A673 (cell line): ENCODE measurements around the gene SND1. TPM values are rescaled to one million over a fixed set of nuclear protein-coding genes. Genes with fewer than 3 reads are reported as not detected.

Source experiments
- BruUV-seq: library from RNA; stranded (reverse); fragments of 400-500 nt; replicated peaks from 2 replicates; lab custom pipeline; 2021; lab: Mats Ljungman, UMichigan
- CTCF ChIA-PET: fragments of 300-600 bp; sonication (Branson Sonifier 250); formaldehyde crosslinking; loops from one replicate; lab custom pipeline; 2022; ENCODE audit warnings: antibody characterized with exemption; lab: Charles Lee
- POLR2A ChIA-PET: fragments of 300-600 bp; sonication (Branson Sonifier 250); formaldehyde crosslinking; loops from one replicate; lab custom pipeline; 2022; ENCODE audit warnings: antibody characterized with exemption; ENCODE audit not compliant: low non-redundant PET; lab: Charles Lee
- DNase-seq: peaks from one replicate; pipeline ENCODE4 v3.0.0-alpha.2; 2015; ENCODE audit warnings: low spot score
- H3K27ac ChIP-seq: fragments of 200-600 bp; sonication (generic); 2 replicates; pipeline ENCODE4 v1.5.1; 2016; ENCODE audit warnings: mixed run types, low read depth, mild to moderate bottlenecking, mixed read lengths, antibody characterized with exemption, low read length; ENCODE audit not compliant: poor library complexity, severe bottlenecking
- H3K27me3 ChIP-seq: fragments of 200-600 bp; sonication (generic); replicated peaks from 2 replicates; pipeline ENCODE4 v1.6.1; 2017; ENCODE audit warnings: mixed run types, low read depth, mild to moderate bottlenecking, mixed read lengths, antibody characterized with exemption, low read length; ENCODE audit not compliant: insufficient read depth, poor library complexity
- H3K36me3 ChIP-seq: fragments of 200-600 bp; sonication (generic); 2 replicates; pipeline ENCODE4 v1.6.1; 2016; ENCODE audit warnings: mixed run types, mild to moderate bottlenecking, mixed read lengths, antibody characterized with exemption, low read length; ENCODE audit not compliant: insufficient read depth, poor library complexity, severe bottlenecking
- H3K4me1 ChIP-seq: fragments of 200-600 bp; sonication (generic); 2 replicates; pipeline ENCODE4 v1.6.1; 2017; ENCODE audit warnings: mixed run types, mild to moderate bottlenecking, mixed read lengths, antibody characterized with exemption, low read length; ENCODE audit not compliant: insufficient read depth, poor library complexity, severe bottlenecking
- H3K4me3 ChIP-seq: fragments of 200-600 bp; sonication (generic); 2 replicates; pipeline ENCODE4 v1.5.1; 2016; ENCODE audit warnings: low read depth, mixed run types, mild to moderate bottlenecking, mixed read lengths, low read length; ENCODE audit not compliant: poor library complexity, severe bottlenecking
- H3K9me3 ChIP-seq: fragments of 200-600 bp; sonication (generic); 2 replicates; pipeline ENCODE4 v1.6.1; 2016; ENCODE audit warnings: mixed run types, low read depth, mild to moderate bottlenecking, mixed read lengths, antibody characterized with exemption, low read length; ENCODE audit not compliant: poor library complexity, severe bottlenecking
- EZH2 ChIP-seq: fragments of 200-600 bp; sonication (generic); IDR thresholded peaks from 2 replicates; pipeline ENCODE4 v1.6.1; 2017; ENCODE audit warnings: borderline replicate concordance, low read depth, mild to moderate bottlenecking, mixed read lengths, antibody characterized with exemption, low read length; ENCODE audit not compliant: poor library complexity, severe bottlenecking
- intact Hi-C: fragments of 100-400 bp; cut with micrococcal nuclease; formaldehyde crosslinking; loops from one replicate; pipeline ENCODE4 v1.10.0; 2022; ENCODE audit not compliant: unreplicated experiment
- total RNA-seq: library from RNA; stranded (reverse); gene quantifications from 2 replicates; pipeline ENCODE4 v1.2.3, GENCODE V29; 2021
- TF ChIP-seq, protein P1 (sequence below): fragments of 300-800, 200-600 bp; sonication (generic); conservative IDR thresholded peaks from 2 replicates; pipeline ENCODE4 v1.5.1; 2017; ENCODE audit warnings: low read depth, mild to moderate bottlenecking, antibody characterized with exemption, low read length, moderate library complexity, mixed read lengths

The SND1 gene
- total RNA-seq, 1 experiment from 2014 or later, result 177 TPM

DNA sequence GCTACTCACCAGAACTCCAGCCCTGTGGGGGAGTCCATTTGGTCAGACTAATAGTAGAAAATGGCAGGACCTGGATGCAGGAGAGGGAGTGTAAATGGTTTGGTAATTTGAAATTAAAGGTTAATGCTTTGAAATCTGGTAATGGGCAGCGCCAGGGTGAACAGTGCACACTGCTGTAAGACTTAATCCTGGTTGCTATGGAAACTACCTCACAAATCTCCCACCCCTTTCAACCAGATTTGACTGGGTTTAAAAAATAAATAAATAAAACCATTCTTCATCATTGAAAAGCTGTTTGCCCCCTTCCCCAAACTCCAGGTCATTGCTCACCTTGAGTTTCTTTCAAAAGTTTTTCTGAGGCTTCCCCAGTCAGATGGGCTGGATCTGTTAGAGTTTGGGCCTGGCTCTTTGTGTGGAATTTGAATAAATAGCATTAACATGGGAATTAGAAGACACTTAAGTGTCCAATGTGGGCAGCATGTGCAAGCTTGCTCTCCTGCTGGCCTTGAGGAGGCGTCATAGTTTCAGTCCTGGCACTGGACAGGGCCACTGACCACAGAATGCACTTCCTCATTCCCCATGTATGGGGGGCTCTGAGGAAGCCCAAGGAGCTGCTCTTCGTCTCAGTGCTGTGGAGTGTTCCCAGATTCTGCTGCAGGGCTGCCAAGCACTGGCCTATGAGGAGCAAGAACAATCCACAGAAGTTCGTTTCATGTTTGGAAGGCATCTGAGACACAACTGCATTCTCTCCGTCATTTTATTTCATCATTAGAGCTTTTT is 288.6 kb downstream of the SND1 start:
- BruUV-seq, result no TSS peak
- POLR2A ChIA-PET, result no interaction called here
- no peaks in the 10 kb centered on the region for H3K36me3 ChIP-seq

DNA sequence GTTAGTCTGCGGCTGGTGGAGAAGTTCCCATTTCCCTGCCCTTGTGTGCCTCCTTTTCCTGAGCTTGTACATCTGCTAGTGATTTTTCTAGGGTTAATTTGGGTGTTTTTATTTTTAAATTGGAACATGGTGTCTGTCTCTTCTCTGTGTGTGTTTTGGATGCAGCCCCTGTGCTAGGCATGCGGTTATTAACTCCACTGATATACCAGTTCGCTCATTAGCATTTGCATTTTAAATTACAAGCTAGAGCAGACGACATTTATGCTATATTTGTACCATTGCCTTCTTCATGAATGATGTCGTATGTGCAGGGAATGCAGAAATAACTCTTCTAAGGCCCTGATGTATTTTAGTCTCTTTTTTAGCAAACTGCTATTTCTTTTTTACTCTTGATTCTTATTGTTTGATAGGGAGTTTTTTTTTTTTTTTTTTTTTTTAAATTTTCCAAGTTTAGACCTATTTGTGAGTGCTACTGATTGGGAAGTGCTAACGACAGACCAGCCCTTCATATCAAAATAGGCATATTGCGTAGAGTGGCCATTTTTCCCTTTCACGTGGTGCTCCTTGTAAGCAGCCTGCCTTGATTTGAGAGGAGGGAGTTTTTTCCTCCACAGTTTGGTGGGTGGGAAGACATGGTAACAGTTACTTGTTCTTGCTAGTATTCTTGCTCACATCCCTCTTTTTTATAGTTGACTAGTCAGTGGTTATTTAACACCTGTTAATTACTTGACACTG is 289.6 kb downstream of the SND1 start:
- H3K27me3 ChIP-seq, result no peaks in the 10 kb centered on the region
- H3K27ac ChIP-seq, result no peak overlapping the region
- BruUV-seq, result no TSS peak
- H3K4me1 ChIP-seq, result peaks cover 15% of the 10 kb centered on the region
- no peaks in the 10 kb centered on the region for H3K36me3 ChIP-seq
- TF ChIP-seq, protein P1, sequence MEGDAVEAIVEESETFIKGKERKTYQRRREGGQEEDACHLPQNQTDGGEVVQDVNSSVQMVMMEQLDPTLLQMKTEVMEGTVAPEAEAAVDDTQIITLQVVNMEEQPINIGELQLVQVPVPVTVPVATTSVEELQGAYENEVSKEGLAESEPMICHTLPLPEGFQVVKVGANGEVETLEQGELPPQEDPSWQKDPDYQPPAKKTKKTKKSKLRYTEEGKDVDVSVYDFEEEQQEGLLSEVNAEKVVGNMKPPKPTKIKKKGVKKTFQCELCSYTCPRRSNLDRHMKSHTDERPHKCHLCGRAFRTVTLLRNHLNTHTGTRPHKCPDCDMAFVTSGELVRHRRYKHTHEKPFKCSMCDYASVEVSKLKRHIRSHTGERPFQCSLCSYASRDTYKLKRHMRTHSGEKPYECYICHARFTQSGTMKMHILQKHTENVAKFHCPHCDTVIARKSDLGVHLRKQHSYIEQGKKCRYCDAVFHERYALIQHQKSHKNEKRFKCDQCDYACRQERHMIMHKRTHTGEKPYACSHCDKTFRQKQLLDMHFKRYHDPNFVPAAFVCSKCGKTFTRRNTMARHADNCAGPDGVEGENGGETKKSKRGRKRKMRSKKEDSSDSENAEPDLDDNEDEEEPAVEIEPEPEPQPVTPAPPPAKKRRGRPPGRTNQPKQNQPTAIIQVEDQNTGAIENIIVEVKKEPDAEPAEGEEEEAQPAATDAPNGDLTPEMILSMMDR, result no peak
- TF ChIP-seq EZH2, result no peak
- H3K4me3 ChIP-seq, result no peak overlapping the region
- ChIA-PET CTCF (no interaction called here), POLR2A (no interaction called here)
- no peak for DNase-seq
- intact Hi-C loops, result no loop called here
- H3K9me3 ChIP-seq, result no peaks in the 10 kb centered on the region

More for the DNA sequence above, 288.6 kb downstream of the SND1 start:
- intact Hi-C loops, result no loop called here
- TF ChIP-seq EZH2, result no peak
- H3K4me1 ChIP-seq, result peaks cover 12% of the 10 kb centered on the region
- no peaks in the 10 kb centered on the region for H3K9me3 ChIP-seq
- no peak overlapping the region for H3K4me3 ChIP-seq
- H3K27me3 ChIP-seq, result no peaks in the 10 kb centered on the region
- H3K27ac ChIP-seq, result no peak overlapping the region
- CTCF ChIA-PET, result no interaction called here
- no peak for DNase-seq

DNA sequence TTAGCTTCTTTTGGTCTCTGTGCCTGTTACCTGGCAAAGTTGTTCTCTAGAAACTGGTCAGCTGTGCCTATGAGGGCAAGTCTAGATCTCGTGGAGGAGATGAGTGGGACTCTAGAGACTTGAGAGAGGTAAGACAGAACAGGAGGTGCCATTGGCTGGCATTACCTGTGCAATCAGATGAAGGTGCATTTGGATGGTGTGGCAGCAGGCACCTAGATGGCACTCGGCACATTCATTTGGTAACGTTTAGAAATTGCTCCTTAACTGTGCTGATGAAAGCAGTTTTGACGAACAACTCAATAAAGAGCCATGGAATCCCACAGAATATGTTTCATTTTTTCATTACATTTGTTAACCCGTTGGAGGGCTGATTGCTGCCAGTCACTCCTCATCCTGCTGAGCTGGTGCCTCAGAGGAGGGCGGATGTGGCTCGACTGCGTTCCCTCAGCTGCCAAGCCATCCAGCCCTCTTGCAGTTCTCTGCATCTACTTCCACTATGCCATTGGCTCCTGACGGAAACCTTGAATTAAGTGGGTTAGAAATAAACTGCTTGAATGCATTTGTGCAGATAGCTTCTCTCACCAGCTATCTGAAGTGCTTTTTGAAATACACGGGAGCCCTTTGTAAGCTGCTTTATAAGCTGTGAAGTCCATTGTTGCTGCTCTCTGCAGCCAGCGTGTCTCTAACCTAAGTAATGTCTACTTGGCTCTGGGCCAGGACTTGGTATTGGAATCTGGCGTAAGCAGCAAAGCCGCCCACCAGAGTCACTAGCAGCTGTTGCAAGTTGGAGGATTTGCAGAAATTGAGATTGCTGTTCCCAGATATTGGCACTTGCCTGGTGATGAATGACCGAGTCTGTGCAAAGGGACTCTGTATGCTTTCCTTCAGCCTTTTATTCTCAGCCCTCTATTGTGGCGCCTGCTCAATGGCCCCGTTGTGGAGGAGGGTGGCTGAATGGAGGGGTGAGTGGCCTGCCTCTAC is 291.8 kb downstream of the SND1 start:
- no peaks in the 10 kb centered on the region for H3K9me3 ChIP-seq
- peak; percentile 78 for DNase-seq
- intact Hi-C loops, result no loop called here
- H3K27ac ChIP-seq, result no peak overlapping the region
- ChIA-PET POLR2A (no interaction called here), CTCF (no interaction called here)
- H3K36me3 ChIP-seq, result no peaks in the 10 kb centered on the region
- no peak overlapping the region for H3K4me3 ChIP-seq
- peaks cover 16% of the 10 kb centered on the region for H3K4me1 ChIP-seq
- TF ChIP-seq, protein P1, result no peak
- TF ChIP-seq EZH2, result no peak
- no TSS peak for BruUV-seq
- H3K27me3 ChIP-seq, result no peaks in the 10 kb centered on the region
